Erythroblast (primary cell): Measurements from ENCODE around the gene CYP3A7.
A peak's percentile ranks its signal among the peaks of the same experiment; 100 is the strongest.
"Not testable (repeated sequence)": the region's sequence is repeated elsewhere in the genome, so short reads cannot be mapped to it uniquely, and the experiment has no call there.

Source experiments
- DNase-seq, 2 experiments: peaks; one replicate each; lab custom pipeline; 2025; lab: John Stamatoyannopoulos, UW
- GATA1 ChIP-seq: IDR thresholded peaks from 2 replicates; pipeline ENCODE4 v1.6.1; 2011; ENCODE audit warnings: low read depth, mild to moderate bottlenecking, control low read depth, low read length, moderate library complexity
- POLR2A ChIP-seq: IDR thresholded peaks from 2 replicates; pipeline ENCODE4 v1.6.1; 2011; ENCODE audit warnings: mild to moderate bottlenecking, low read length

The CYP3A7 gene

DNA sequence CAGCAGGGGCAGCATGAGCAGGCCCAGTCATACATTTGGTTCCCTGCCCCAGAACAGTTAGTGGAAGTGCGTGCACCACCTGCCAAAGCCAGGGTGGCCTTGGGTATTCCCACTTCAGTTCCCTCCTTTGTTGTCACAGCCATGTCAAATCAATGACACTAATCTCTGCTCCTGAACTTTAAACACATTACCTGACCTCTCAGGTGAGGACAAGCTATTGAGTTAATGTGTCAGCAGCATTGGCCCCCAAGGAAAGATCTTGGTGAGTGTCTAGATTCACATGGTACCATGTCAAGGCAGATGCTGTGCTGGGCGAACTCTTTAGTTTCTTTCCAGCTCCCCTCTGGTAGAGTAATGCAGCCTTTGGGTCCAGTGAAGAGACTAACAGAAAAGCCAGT lies 57.3 kb downstream of the CYP3A7 start:
- DNase-seq, result no peak
- TF ChIP-seq POLR2A (no peak), GATA1 (no peak)

DNA sequence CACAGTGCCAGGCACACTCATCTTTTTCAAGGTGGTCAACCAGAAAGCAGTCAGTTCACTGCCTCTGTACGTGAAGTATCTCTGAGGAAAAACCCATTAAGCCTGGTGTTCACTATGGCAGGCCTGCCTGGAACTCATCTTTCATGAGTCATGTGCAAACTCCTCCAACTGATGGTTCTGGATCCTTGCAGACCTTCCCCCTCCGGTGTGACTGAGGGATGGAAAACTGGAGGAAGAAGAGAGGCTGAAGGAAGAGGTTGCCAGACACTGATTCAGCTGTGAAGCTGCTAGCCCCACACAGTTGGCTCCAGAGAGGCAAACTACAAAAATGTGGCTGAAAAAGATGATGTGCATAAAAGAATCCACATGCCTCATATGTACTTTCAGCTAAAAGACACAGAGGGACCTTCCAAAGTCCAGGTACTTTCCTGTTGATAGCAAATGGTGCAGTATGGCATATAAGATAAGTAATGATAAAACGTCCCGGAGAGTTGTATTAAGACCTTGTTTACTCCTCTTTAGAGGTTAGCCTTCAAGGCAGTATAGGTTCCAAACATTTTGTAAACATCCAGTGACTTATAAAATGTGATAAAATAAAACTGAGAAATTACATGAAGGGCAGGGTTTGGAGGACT lies 57.9 kb downstream of the CYP3A7 start:
- TF ChIP-seq POLR2A, result no peak
- no peak for TF ChIP-seq GATA1
- peak in 1 of 2 experiments; percentile 11 for DNase-seq

DNA sequence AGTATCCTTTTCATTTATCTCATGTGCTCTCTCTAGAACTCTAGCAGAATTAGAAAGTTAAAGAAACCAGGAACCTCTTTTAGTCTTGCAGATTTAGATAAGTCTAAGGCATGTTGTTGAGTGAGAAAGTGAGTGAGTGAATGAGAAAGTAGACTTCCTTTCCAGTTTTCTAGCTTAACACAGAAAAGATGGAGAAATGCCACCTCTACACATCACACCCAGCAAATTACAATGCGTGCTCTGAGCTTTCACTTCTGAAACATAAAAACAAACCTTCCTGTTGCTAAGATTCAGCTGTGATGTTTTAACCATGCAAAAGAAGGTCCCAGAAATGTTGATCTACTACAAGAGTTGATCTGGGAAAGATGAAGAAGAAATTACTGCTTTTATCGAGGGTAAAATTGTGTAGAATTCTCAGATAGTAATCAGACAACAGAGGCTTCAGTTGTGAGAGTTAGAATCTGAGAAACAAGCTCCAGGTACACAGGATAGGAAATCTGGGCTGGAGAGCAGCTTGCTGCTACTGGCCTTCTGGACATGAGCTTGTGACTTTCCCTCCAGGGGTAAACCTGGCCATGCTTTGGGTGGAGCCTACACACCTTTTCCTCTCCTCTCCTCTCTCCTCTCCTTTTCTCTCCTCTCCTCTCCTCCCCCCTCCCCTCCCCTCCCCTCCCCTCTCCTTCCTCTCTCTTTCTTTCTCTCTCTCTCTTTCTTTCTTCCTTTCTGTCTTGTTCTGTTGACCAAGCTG lies 59.8 kb downstream of the CYP3A7 start:
- no peak for DNase-seq
- TF ChIP-seq POLR2A (no peak), GATA1 (no peak)

DNA sequence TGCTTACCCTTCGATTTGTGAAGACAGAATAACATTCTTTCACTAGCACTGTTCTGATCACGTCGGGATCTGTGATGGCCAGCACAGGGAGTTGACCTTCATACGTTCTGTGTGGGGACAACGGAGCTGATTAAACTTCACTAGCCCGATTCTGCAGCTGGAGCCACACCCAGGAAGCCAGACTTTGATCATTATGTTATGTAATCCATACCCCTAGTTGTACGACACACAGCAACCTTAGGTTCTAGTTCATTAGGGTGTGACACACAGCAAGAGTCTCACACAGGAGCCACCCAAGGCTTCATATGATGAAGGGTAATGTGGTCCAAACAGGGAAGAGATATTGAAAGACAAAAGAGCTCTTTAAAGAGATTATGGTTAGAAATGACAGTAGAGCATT lies 62.4 kb downstream of the CYP3A7 start:
- no peak for TF ChIP-seq GATA1
- no peak for TF ChIP-seq POLR2A
- no peak for DNase-seq

DNA sequence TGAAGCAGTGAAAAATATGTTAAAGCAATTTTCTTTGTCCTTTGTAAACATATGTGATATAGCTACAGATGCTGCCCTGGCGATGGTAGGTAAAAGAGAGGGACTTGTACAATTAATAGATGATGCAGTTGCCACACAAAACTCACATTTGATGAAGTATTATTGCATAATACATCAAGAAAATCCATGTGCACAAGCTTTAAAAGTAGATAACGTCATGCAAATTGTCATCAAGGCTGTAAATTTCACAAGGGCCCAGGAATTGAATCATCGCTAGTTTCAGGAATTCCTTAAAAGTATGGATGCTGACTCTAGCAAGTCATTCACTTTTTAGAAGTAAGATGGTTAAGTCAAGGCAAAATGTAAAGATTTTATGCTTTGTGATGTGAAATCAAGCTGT lies 65.2 kb downstream of the CYP3A7 start:
- no peak for DNase-seq
- TF ChIP-seq GATA1 (no peak), POLR2A (no peak)

DNA sequence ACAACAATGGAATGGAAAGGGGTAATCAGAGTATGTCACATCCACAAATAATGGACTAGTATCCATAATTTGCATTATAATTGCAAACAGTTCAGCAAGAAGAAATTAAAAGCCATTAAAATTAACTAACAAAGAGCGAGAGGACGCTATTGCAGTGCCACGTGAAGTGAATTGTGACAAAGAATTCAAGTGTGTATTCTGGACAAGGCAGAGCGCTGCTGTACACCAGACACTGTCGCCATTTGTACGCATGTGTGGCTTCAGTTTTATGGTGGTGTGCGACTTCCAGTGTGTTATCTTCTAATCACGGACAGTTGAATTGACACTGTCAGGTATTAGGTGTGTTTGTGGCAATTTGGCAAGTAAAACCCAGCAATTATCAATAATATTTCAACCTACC lies 66.5 kb downstream of the CYP3A7 start:
- TF ChIP-seq GATA1, result no peak
- TF ChIP-seq POLR2A, result no peak
- no peak for DNase-seq

DNA sequence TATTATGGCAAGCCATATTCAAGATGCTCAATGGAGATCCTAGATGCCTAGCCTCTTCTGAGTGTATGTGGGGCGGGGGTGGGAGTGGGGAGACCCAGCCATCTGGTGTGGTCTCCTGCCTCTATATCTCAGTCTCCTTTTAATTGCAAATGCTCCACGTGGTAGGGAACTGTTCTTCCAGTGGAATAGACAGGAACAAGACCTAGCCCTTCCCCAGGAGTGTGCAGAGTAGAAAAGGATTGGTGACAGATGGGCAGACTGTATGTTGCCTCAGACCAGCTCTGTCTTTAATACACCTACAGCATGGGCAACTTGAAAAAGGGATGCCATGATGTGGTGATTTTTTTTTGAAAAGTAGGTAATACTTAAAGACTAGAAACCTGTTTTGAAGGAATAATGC lies 67.8 kb downstream of the CYP3A7 start:
- no peak for DNase-seq
- TF ChIP-seq POLR2A, result no peak
- TF ChIP-seq GATA1, result no peak

DNA sequence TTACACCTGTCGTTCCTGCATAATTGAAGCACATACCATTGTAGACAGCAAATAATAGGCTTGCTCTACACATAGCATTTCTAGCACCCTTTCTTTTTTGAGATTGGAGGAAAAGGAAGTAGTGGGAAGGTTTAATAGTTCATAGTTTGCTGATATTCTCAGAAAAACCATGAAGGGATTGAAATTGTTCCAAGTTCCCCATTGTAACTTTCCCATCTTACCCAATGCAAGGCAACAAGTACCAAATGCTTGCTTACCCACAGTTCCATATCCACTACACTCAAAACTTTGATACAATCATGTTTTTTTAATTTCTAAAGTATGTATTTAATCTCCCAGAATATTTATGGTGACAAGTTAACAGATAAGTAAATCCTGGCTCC lies 69.0 kb downstream of the CYP3A7 start:
- no peak for DNase-seq
- no peak for TF ChIP-seq GATA1
- no peak for TF ChIP-seq POLR2A

DNA sequence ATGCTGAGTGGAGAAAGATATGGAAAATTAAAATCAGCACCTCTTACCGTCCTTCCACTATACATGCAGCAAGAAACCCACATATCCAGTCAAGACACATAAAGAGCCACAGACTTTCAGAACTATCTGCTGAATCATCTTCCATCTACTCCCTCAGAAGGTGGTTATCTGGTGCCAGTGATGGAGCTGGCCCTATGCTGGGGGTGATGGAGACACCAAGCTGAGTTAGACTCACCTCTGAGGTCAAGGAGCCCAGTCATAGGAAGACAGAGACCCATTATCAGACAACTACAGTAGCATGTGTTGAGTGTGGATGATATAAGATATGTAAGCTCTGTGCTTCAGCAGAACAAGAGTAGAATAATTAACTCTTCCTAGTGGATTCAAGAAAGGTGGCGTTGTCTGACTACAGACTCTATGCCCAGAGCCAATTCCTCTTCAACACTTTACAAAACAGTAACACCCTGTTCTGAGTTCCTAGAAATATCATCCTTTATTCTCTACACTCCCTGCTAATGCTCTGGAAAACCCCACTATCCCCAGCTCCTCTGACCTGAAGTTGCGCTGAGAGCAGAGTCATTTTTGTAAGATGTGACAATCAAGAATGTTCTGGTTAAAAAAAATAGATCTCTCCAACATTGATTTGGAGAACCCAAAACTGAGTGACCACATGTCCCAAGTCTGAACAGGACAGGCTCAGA lies 69.5 kb downstream of the CYP3A7 start:
- DNase-seq, result peak; percentile 84 to 95
- TF ChIP-seq POLR2A, result no peak
- TF ChIP-seq GATA1, result no peak

DNA sequence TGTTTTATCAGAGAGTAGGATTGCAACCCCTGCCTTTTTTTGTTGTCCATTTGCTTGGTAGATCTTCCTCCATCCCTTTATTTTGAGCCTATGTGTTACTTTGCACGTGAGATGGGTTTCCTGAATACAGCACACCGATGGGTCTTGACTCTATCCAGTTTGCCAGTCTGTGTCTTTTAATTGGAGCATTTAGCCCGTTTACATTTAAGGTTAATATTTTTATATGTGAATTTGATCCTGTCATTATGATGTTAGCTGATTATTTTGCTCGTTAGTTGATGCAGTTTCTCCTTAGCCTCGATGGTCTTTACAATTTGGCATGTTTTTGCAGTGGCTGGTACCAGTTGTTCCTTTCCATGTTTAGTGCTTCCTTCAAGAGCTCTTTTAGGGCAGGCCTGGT lies 77.1 kb downstream of the CYP3A7 start:
- DNase-seq, result not testable (repeated sequence)
